Epithelial cell of prostate (primary cell): ENCODE measurements around the gene CORO7.
"Not testable (repeated sequence)": the region's sequence is repeated elsewhere in the genome, so short reads cannot be mapped to it uniquely, and the experiment has no call there.

Source experiments
- DNase-seq: peaks from one replicate; pipeline ENCODE4 v3.0.0-alpha.2; 2011; ENCODE audit warnings: low read depth, low spot score
- H3K27ac ChIP-seq: fragments of 450-650 bp; 2 replicates; pipeline ENCODE4 v1.5.1; 2017; ENCODE audit warnings: mild to moderate bottlenecking

The CORO7 gene

DNA sequence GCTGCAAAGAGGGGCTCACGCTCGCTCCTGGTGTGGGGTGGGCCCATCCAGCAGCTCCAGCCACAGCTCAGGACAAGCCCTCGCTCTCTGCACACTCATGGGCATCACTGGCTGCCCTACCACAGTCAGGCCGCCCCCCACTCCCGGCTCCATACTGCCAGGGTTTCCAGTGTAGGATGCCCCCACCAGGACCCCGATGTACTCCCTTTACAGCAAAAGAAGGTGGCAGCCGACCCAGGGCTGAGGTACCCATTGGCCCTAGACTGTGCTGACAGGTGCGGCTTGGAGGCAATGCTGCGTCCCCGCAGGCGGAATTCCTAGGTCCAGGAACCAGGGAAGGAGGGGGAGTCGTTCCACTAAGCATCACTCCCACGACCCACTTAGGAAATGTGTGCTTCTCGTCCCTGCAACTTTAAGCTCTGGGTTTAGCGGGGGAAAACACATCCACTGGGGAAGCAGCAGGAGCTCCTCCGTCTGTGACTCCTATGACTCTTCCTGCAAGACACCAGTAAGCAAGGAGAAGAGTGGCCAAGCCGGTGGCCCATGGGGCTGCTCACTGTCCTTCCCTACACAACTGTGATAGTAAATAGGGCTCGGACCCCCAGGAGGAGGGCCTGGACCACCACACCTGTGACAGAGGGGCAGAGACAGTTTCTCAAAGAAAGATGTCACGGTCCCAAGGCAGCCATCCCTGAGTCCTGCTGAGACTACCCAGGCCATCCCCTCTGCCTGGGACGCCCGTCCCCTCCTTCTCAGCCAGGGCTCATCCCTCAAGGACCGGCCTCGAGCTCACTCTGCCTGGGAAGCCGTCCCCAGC is 13.1 kb downstream of the CORO7 start:
- H3K27ac ChIP-seq = no peak overlapping the region
- DNase-seq = no peak

DNA sequence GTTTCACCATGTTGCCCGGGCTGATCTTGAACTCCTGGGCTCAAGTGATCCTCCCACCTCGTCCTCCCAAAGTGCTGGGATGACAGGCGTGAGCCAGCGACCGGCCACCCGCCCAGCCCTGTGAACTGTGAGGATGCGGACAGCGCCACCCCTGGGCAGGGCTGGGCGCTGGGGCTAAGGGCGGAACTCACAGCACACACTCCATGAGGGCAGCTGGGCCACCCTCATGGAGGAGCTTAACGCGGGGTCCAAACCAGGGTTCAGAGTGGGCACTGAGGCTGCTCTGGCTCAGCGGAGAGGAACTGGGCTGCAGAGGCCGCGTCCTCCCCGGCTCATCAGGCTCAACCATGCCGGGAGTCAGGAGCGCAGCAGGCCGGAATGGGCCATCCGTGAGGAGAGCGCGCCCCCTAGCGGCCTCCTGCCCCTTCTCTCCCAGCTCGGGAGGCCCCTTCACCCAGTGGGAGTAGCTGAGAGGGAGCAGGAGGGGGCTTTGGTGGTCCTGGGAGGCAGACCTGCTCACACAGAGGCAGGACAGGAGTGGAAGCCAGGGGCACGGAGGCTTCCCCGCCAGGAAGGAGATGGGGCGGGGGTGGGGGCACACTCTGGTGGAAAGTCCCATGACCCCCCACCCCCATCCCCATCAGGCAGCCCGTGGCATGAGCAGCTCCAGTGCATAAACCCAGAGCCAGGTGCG is 13.8 kb downstream of the CORO7 start:
- no peak overlapping the region for H3K27ac ChIP-seq
- DNase-seq = no peak

- no peak for DNase-seq
- H3K27ac ChIP-seq = no peak overlapping the region
These were observed 14.9 kb downstream of the CORO7 start for GRCh38 chr16:4401510-4401909.

DNA sequence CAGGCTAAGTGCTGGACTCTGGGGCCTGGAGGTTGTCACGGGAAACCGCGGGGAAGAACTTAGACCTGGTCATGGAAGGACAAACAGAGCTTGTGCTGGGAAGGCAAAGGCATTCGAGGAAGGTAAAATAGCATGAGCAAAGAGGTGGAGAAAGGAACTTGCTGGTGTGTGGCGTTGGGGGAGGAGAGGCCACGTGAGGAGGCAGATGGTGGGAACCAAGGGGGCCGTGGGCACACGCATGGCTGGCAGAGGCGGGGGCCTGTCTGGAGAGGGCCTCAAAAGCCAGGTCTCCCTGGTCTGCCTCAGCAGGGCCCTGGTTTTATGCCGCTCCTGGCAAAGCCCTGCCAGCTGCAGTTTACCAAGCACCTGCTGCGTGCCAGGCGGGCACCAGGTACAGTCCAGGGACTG is 15.3 kb downstream of the CORO7 start:
- H3K27ac ChIP-seq = no peak overlapping the region

DNA sequence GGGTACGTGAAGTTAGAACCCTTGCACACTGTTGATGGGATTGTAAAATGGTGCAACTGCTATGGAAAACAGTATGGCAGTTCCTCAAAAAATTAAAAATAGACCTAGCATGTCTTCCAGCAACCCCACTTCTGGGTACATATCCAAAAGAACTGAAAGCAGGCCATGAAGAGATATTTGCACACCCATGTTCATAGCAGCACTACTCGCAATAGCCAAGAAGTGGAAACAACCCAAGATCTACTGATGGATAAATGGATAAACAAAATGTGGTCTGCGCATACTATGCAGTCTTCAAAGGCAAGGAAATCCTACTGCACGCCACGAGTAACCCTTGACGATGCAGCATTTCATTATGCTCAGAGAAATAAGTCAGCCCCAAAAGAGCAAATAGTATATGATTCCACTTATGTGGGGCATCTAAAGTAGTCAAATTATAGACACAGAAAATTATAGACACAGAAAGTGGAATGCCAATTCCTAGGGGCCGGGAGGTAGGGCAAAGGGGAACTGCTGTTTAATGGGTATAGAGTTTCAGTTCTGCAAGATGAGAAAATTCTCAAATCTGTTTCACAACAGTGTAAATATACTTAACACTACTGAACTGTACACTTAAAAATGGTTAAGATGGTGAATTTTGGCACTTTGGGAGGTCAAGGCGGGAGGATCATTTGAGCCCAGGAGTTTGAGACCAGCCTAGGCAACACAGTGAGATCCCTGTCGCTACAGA is 17.2 kb downstream of the CORO7 start:
- no peak for DNase-seq
- no peak overlapping the region for H3K27ac ChIP-seq

More for the DNA sequence above, 15.3 kb downstream of the CORO7 start:
- DNase-seq = no peak

GRCh38 chr16:4395055-4395726 is 21.2 kb downstream of the CORO7 start:
- no peak overlapping the region for H3K27ac ChIP-seq
- DNase-seq = no peak

- not testable (repeated sequence) for DNase-seq
These were observed 22.5 kb downstream of the CORO7 start for GRCh38 chr16:4393850-4394249.

GRCh38 chr16:4393240-4393600 is 23.2 kb downstream of the CORO7 start:
- peak overlapping the region; percentile 69 for H3K27ac ChIP-seq
- peak; percentile 36 for DNase-seq

More at GRCh38 chr16:4393850-4394249, 22.5 kb downstream of the CORO7 start:
- H3K27ac ChIP-seq = peak overlapping the region; percentile 69

DNA sequence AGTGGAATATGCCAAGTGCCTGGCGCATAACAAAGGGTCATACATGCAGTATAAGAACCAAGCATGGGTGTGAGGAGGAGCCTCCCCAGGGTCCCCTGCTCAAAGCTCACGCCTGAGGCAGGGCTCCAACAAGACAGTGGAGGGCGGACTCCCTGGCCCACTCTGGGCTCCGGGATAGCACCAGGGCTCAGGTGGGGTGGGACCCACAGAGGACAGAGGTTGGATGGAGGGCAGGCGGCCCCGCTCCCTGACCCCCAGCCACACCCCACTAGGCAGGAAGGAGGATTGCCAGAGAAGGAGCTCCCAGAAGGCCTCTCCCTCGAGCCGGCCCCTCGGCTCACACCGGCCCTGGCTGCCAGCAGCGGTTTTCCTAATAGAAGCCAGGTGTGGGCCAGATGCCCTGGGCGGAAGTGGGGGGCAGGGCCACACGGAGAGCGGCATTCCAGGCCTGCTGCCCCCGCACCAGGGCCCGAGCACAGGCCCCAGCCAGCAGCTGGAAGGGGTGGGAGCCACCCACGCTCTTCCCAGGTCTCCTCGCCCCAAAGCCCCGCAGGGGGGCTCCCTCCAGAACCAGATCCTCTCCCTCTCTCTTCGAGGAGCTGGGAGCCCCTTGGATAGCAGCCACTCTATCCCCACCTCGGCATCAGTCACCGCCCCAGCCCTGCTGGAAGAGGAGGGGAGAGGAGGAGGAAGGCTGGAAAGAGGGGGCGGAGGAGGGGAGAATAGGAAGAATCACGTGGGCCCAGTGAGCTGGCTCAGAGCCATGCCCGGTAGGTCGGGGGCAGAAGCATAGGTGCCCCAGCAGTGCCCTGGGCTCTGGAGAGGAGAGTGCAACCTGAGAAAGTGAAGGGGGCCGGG is 23.8 kb downstream of the CORO7 start:
- H3K27ac ChIP-seq = peak overlapping the region; percentile 69
- no peak for DNase-seq

- peak overlapping the region; percentile 69 for H3K27ac ChIP-seq
- no peak for DNase-seq
These were observed 24.6 kb downstream of the CORO7 start for GRCh38 chr16:4391631-4392381.

GRCh38 chr16:4390266-4391260 is 25.8 kb downstream of the CORO7 start:
- DNase-seq = no peak
- no peak overlapping the region for H3K27ac ChIP-seq

DNA sequence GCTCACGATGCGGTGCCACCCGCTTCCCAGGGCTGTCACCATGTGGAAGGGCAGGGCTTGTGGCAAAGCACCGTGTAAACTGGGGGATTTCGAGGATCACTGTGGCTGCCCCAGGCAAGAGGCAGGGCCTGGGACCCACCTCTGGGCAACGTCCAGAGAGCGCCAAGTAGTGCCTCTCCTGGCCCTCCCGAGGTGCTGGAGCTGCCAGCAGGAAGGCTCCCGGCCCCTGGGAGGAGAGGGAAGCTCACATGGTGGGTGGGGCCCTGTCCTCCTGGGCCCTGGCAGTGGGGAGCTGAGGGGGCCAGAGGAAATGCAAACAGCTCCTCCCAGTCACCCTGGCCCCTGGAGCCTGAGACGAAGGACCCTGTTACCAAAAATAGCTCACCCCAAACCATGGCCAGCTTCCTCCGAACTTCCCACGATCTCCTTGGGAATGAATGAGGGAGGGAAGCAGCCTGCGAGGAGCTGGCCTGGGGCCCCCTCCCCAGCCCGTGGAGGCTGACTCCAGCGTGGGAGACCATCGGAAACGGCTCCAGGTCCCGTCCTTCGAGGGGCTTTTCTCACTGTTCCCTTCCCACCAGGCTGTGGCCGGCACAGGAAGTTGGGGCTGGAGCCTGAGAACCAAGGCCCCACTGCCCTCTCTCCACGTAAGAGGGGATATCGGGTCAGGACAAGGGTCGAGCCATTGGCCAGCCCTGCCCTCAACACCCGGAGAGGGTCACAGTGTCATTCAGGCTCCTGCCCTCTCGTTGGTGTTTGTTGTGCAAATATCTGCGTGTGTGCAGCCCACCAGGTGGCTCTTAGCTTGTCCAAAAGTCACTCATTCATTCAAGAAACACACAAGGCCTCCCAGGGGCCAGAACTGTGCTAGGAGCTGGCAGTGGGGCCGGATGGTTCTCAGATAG is 27.1 kb downstream of the CORO7 start:
- no peak overlapping the region for H3K27ac ChIP-seq
- no peak for DNase-seq

GRCh38 chr16:4388271-4389021 is 27.9 kb downstream of the CORO7 start:
- no peak overlapping the region for H3K27ac ChIP-seq
- DNase-seq = no peak

GRCh38 chr16:4387781-4388180 is 28.6 kb downstream of the CORO7 start:
- DNase-seq = no peak
- H3K27ac ChIP-seq = no peak overlapping the region

GRCh38 chr16:4386951-4387565 is 29.3 kb downstream of the CORO7 start:
- DNase-seq = no peak
- no peak overlapping the region for H3K27ac ChIP-seq

DNA sequence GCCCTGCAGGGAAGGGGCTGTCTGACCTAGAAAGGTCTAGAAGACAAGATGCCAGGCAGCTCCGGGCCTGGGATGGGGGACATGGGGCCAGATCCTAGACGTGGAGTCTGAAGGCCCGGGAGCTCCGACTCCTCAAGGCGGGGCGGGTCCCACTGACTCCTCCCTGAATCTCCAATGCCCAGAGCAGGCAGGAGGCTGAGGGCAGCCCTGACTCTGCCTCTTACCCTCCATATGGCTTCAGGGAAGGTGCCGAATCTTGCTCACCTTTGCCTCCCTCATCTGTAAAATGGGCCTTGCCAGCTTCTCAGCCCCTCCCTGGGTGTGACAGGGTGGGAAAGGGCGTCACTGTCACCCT is 30.0 kb downstream of the CORO7 start:
- no peak for DNase-seq
- no peak overlapping the region for H3K27ac ChIP-seq
